A549 (cell line): ENCODE measurements around the gene TMEM255B. TPM values are rescaled to one million over a fixed set of nuclear protein-coding genes. Genes with fewer than 3 reads are reported as not detected.
"Not testable (repeated sequence)": the region's sequence is repeated elsewhere in the genome, so short reads cannot be mapped to it uniquely, and the experiment has no call there.

Experiments used
- ATAC-seq, 2 experiments: fragments of 200-7000 bp in 1 of 2; fragments of >200 bp in 1 of 2; cut with Nextera tagmentation in 1 of 2; cut with Tn5 transposase in 1 of 2; 3 replicates each; pipeline versions ENCODE4 v1.8.0 to v1.9.1; 2018 to 2020; ENCODE audit warnings: mild to moderate bottlenecking in 1 of 2, moderate library complexity in 1 of 2
- CTCF ChIA-PET: fragments of 300-600 bp; sonication (Branson Sonifier 250); formaldehyde crosslinking; extraction: SDS; loops from one replicate; lab custom pipeline; 2021; ENCODE audit warnings: antibody characterized with exemption, inconsistent platforms; lab: Yijun Ruan, JAX
- POLR2A ChIA-PET: fragments of 350-600 bp; formaldehyde crosslinking; extraction: SDS; loops from one replicate; lab custom pipeline; 2021; ENCODE audit warnings: antibody characterized with exemption, inconsistent platforms; lab: Yijun Ruan, JAX
- DNase-seq, 2 experiments: peaks; one replicate each; pipeline versions ENCODE4 v3.0.0 to v3.0.0-alpha.2; 2011 to 2016; ENCODE audit warnings: low read depth in 1 of 2, low spot score in 1 of 2
- FAIRE-seq: peaks from 2 replicates; lab custom pipeline; 2011; peaks lifted over from hg19 to GRCh38; lab: Jason Lieb, UNC
- H3K27ac ChIP-seq, 2 experiments: fragments of >200 bp; sonication (Bioruptor Twin); formaldehyde crosslinking; 3 replicates each; pipeline ENCODE4 v1.5.1; 2016 to 2017
- H3K4me1 ChIP-seq: fragments of >200 bp; sonication (Bioruptor Twin); formaldehyde crosslinking; 3 replicates; pipeline ENCODE4 v1.6.1; 2016
- H3K4me2 ChIP-seq: fragments of >200 bp; sonication (Bioruptor Twin); formaldehyde crosslinking; 3 replicates; pipeline ENCODE4 v1.6.1; 2016
- H3K4me3 ChIP-seq: fragments of >200 bp; sonication (Bioruptor Twin); formaldehyde crosslinking; 3 replicates; pipeline ENCODE4 v1.5.1; 2016
- H3K9me3 ChIP-seq: fragments of >200 bp; sonication (Bioruptor Twin); formaldehyde crosslinking; 3 replicates; pipeline ENCODE4 v1.6.1; 2016
- CBX2 ChIP-seq: fragments of 200-600 bp; sonication (generic); IDR thresholded peaks from 2 replicates; pipeline ENCODE4 v1.6.1; 2016; ENCODE audit warnings: low read depth, mild to moderate bottlenecking, borderline replicate concordance
- CBX8 ChIP-seq: fragments of 200-600 bp; sonication (generic); IDR thresholded peaks from 2 replicates; pipeline ENCODE4 v1.6.1; 2016
- CEBPB ChIP-seq, 2 experiments: fragments of >200 bp in 1 of 2; sonication (Bioruptor Twin) in 1 of 2; formaldehyde crosslinking in 1 of 2; IDR thresholded peaks; 2 replicates each; pipeline ENCODE4 v1.6.1; 2012 to 2016
- CHD2 ChIP-seq: fragments of 150-350 bp; IDR thresholded peaks from 2 replicates; pipeline ENCODE4 v1.6.1; 2014; ENCODE audit warnings: low read length; ENCODE audit not compliant: partially characterized antibody
- FOSB ChIP-seq: fragments of 250-450 bp; sonication (Bioruptor Pico); IDR thresholded peaks from 2 replicates; pipeline ENCODE4 v1.5.0; 2020; ENCODE audit warnings: mild to moderate bottlenecking, moderate library complexity
- FOSL2 ChIP-seq, 2 experiments: fragments of 450-650 bp in 1 of 2; fragments of >200 bp in 1 of 2; sonication (Bioruptor Twin) in 1 of 2; formaldehyde crosslinking; IDR thresholded peaks; 2 replicates each; pipeline versions ENCODE4 v1.5.0 to v1.6.1; 2016 to 2020; ENCODE audit warnings: mild to moderate bottlenecking in 1 of 2, moderate library complexity in 1 of 2
- HDAC2 ChIP-seq: fragments of 200-600 bp; sonication (generic); IDR thresholded peaks from 2 replicates; pipeline ENCODE4 v1.6.1; 2016
- HES2 ChIP-seq: fragments of >200 bp; sonication (Bioruptor Twin); formaldehyde crosslinking; IDR thresholded peaks from 2 replicates; pipeline ENCODE4 v1.6.1; 2016
- HEYL ChIP-seq: fragments of 250-450 bp; sonication (Bioruptor Pico); IDR thresholded peaks from 2 replicates; pipeline ENCODE4 v1.8.0; 2021; ENCODE audit warnings: mild to moderate bottlenecking, moderate library complexity
- HOXB5 ChIP-seq: fragments of 250-450 bp; sonication (Bioruptor Pico); IDR thresholded peaks from 2 replicates; pipeline ENCODE4 v1.5.0; 2020; ENCODE audit warnings: mild to moderate bottlenecking, moderate library complexity
- MAFK ChIP-seq: fragments of 450-650 bp; IDR thresholded peaks from 2 replicates; pipeline ENCODE4 v1.6.1; 2014; ENCODE audit not compliant: partially characterized antibody
- MAZ ChIP-seq: fragments of 150-350 bp; IDR thresholded peaks from 2 replicates; pipeline ENCODE4 v1.6.1; 2014; ENCODE audit warnings: antibody characterized with exemption, low read depth, low read length, borderline replicate concordance
- PBX3 ChIP-seq: IDR thresholded peaks from 2 replicates; pipeline ENCODE4 v1.6.1; 2012
- RAD21 ChIP-seq, 2 experiments: fragments of >200 bp in 1 of 2; sonication (Bioruptor Twin) in 1 of 2; formaldehyde crosslinking in 1 of 2; IDR thresholded peaks in 1 of 2; conservative IDR thresholded peaks in 1 of 2; 2 replicates in 1 of 2; 3 replicates in 1 of 2; pipeline ENCODE4 v1.6.1; 2012 to 2018; ENCODE audit warnings: inconsistent platforms in 1 of 2
- RCOR1 ChIP-seq: fragments of 150-350 bp; IDR thresholded peaks from 2 replicates; pipeline ENCODE4 v1.6.1; 2014; ENCODE audit warnings: antibody characterized with exemption, low read length, low read depth
- REST ChIP-seq: fragments of 200-600 bp; sonication (generic); IDR thresholded peaks from 2 replicates; pipeline ENCODE4 v1.6.1; 2016; ENCODE audit warnings: antibody characterized with exemption, mild to moderate bottlenecking, moderate library complexity
- RFX5 ChIP-seq: fragments of 450-650 bp; IDR thresholded peaks from 2 replicates; pipeline ENCODE4 v1.7.1; 2014; ENCODE audit warnings: antibody characterized with exemption, mild to moderate bottlenecking, moderate library complexity
- TFCP2L1 ChIP-seq: fragments of 250-450 bp; sonication (Bioruptor Pico); IDR thresholded peaks from 2 replicates; pipeline ENCODE4 v1.5.0; 2021; ENCODE audit warnings: mild to moderate bottlenecking
- TP53 ChIP-seq: fragments of 250-450 bp; sonication (Bioruptor Pico); IDR thresholded peaks from 2 replicates; pipeline ENCODE4 v1.5.0; 2021; ENCODE audit warnings: mild to moderate bottlenecking, moderate library complexity
- USF2 ChIP-seq: fragments of 450-650 bp; IDR thresholded peaks from 2 replicates; pipeline ENCODE4 v1.6.1; 2014; ENCODE audit warnings: antibody characterized with exemption
- ZC3H11A ChIP-seq: fragments of 450-650 bp; IDR thresholded peaks from 2 replicates; pipeline ENCODE4 v1.6.1; 2014; ENCODE audit warnings: antibody characterized with exemption, mild to moderate bottlenecking
- ZSCAN20 ChIP-seq: fragments of 250-450 bp; sonication (Bioruptor Pico); IDR thresholded peaks from 2 replicates; pipeline ENCODE4 v1.8.0; 2022; ENCODE audit warnings: mild to moderate bottlenecking, moderate library complexity
- WGBS: methylation state at CpG from one replicate; pipeline ENCODE4 v1.1.6; 2017; ENCODE audit errors: missing lambda C conversion rate; 5-methylcytosine and 5-hydroxymethylcytosine counted together
- polyA plus RNA-seq, 4 experiments: library from polyadenylated mRNA; depleted of rRNA in 3 of 4; stranded (reverse); fragments of >200 nt; fragmentation: RNase III in 1 of 4; extraction: RNeasy Plus Mini Kit Qiagen cat#74134 plus additional on column Dnase treatment in 1 of 4; gene quantifications; 2 replicates in 3 of 4; 3 replicates in 1 of 4; pipeline ENCODE4 v1.2.3, GENCODE V29; 2011 to 2017

Gene TMEM255B
- polyA plus RNA-seq, 2 of the 4 experiments (the other 2 are of a cell fraction): 0.54 to 1.1 TPM

- ATAC-seq: no peak
- TF ChIP-seq HES2 (no peak), CHD2 (no peak), FOSB (no peak), TP53 (CRISPR knock-in tag) (no peak), HEYL (CRISPR knock-in tag) (no peak), MAZ (no peak), FOSL2 (IDR thresholded peaks at IDR 0.05) (no peak), FOSL2 (CRISPR knock-in tag; IDR thresholded peaks at IDR 0.05) (no peak), CEBPB (IDR thresholded peaks at IDR 0.05) (no peak), HOXB5 (no peak), REST (no peak), CBX2 (no peak), ZSCAN20 (CRISPR knock-in tag) (no peak), PBX3 (no peak), HDAC2 (no peak), USF2 (no peak), RFX5 (no peak), CBX8 (no peak), RCOR1 (no peak), ZC3H11A (no peak)
- TF ChIP-seq, all 56 proteins: peak for 0
- H3K4me2 ChIP-seq: no peak overlapping the region
- no peaks in the 10 kb centered on the region for H3K4me1 ChIP-seq
- H3K9me3 ChIP-seq: no peaks in the 10 kb centered on the region
- WGBS: 65% methylated on average over 24 of the region's 31 CpGs
- no peak overlapping the region for H3K4me3 ChIP-seq
- no peak overlapping the region for H3K27ac ChIP-seq
- ChIA-PET CTCF (interaction anchor here (0.6 kb wide), 1 partner anchor 121 kb away, joined by 4 read pairs; no protein-coding TSS in a partner anchor), POLR2A (no interaction called here)
- FAIRE-seq (no peak), DNase-seq (no peak)
Measured at GRCh38 chr13:113788413-113789135, 29.5 kb downstream of the TMEM255B start.

GRCh38 chr13:113789167-113789566 lies 30.1 kb downstream of the TMEM255B start:
- H3K4me2 ChIP-seq: no peak overlapping the region
- ATAC-seq (no peak), DNase-seq (no peak), FAIRE-seq (no peak)
- ChIA-PET POLR2A (no interaction called here), CTCF (interaction anchor here (0.6 kb wide), 1 partner anchor 122 kb away, joined by 4 read pairs; no protein-coding TSS in a partner anchor)
- no peaks in the 10 kb centered on the region for H3K4me1 ChIP-seq
- H3K27ac ChIP-seq: no peak overlapping the region
- no peak overlapping the region for H3K4me3 ChIP-seq
- WGBS: 57% methylated on average over 6 of the region's 6 CpGs
- no peaks in the 10 kb centered on the region for H3K9me3 ChIP-seq
- TF ChIP-seq MAFK (no peak), RAD21 (conservative IDR thresholded peaks at IDR 0.05 in 1 of 2, IDR thresholded peaks at IDR 0.05 in 1 of 2) (no peak), CBX2 (no peak), ZC3H11A (no peak), TFCP2L1 (CRISPR knock-in tag) (no peak)

- CTCF ChIA-PET: not testable (repeated sequence)
Measured at GRCh38 chr13:113789931-113790330, 30.9 kb downstream of the TMEM255B start.

More at GRCh38 chr13:113789931-113790330, 30.9 kb downstream of the TMEM255B start:
- H3K9me3 ChIP-seq, H3K4me2 ChIP-seq, FAIRE-seq, DNase-seq, ATAC-seq, H3K4me3 ChIP-seq, H3K27ac ChIP-seq, H3K4me1 ChIP-seq, POLR2A ChIA-PET: not testable (repeated sequence)
- 74% methylated on average over 9 of the region's 13 CpGs for WGBS
